WTC11 (cell line): ENCODE measurements around the gene KCNIP4. TPM values are rescaled to one million over a fixed set of nuclear protein-coding genes. Genes with fewer than 3 reads are reported as not detected.
A peak's percentile ranks its signal among the peaks of the same experiment; 100 is the strongest.

Experiments used
- ATAC-seq: fragments of 200-7000 bp; cut with Tn5 transposase; 2 replicates; pipeline ENCODE4 v1.10.0; 2021; ENCODE audit warnings: mild to moderate bottlenecking, moderate library complexity
- CTCF ChIA-PET: fragments of 300-600 bp; sonication (Branson Sonifier 250); formaldehyde crosslinking; loops from one replicate; lab custom pipeline; 2021; ENCODE audit warnings: antibody characterized with exemption; lab: Charles Lee
- POLR2A ChIA-PET: fragments of 350-600 bp; sonication (Branson Sonifier 250); formaldehyde crosslinking; loops from one replicate; lab custom pipeline; 2021; ENCODE audit warnings: antibody characterized with exemption; lab: Charles Lee
- DNase-seq: peaks from one replicate; pipeline ENCODE4 v3.0.0; 2021; ENCODE audit warnings: low spot score
- H3K27ac Mint-ChIP-seq: 2 replicates; pipeline ENCODE4 v1.8.0; 2021; ENCODE audit warnings: mixed read lengths
- H3K27me3 Mint-ChIP-seq: 2 replicates; pipeline ENCODE4 v1.8.0; 2021; ENCODE audit warnings: low read depth, mild to moderate bottlenecking, moderate library complexity, mixed read lengths
- H3K36me3 Mint-ChIP-seq: 2 replicates; pipeline ENCODE4 v1.8.0; 2021; ENCODE audit warnings: mixed read lengths
- H3K4me1 Mint-ChIP-seq: 2 replicates; pipeline ENCODE4 v1.8.0; 2022; ENCODE audit warnings: mixed read lengths
- H3K4me3 Mint-ChIP-seq: 2 replicates; pipeline ENCODE4 v1.8.0; 2021; ENCODE audit warnings: mild to moderate bottlenecking, moderate library complexity, mixed read lengths
- H3K9me3 Mint-ChIP-seq: 2 replicates; pipeline ENCODE4 v1.8.0; 2021; ENCODE audit warnings: mixed read lengths
- AR ChIP-seq: fragments of 250-450 bp; sonication (Bioruptor Pico); IDR thresholded peaks from 2 replicates; pipeline ENCODE4 v1.9.0; 2021; ENCODE audit warnings: mild to moderate bottlenecking
- ATF3 ChIP-seq: sonication (generic); formaldehyde crosslinking; conservative IDR thresholded peaks from 2 replicates; pipeline ENCODE4 v1.8.1; 2022; ENCODE audit warnings: mild to moderate bottlenecking, missing genetic modification reagents
- FOXJ3 ChIP-seq: sonication (generic); formaldehyde crosslinking; IDR thresholded peaks from 2 replicates; pipeline ENCODE4 v1.9.0; 2021; ENCODE audit warnings: missing genetic modification reagents, mild to moderate bottlenecking, borderline replicate concordance
- HMGA2 ChIP-seq: fragments of 250-450 bp; sonication (Bioruptor Pico); IDR thresholded peaks from 2 replicates; pipeline ENCODE4 v1.4.0; 2021; ENCODE audit warnings: mild to moderate bottlenecking, moderate library complexity
- JAZF1 ChIP-seq: fragments of 250-450 bp; sonication (Bioruptor Pico); IDR thresholded peaks from 2 replicates; pipeline ENCODE4 v1.9.0; 2021; ENCODE audit warnings: moderate library complexity, mild to moderate bottlenecking, inconsistent platforms
- KAT7 ChIP-seq: sonication (generic); formaldehyde crosslinking; IDR thresholded peaks from 2 replicates; pipeline ENCODE4 v1.8.1; 2023; ENCODE audit warnings: missing genetic modification reagents, mild to moderate bottlenecking, borderline replicate concordance
- NR2C2 ChIP-seq: sonication (generic); formaldehyde crosslinking; IDR thresholded peaks from 2 replicates; pipeline ENCODE4 v1.8.0; 2022; ENCODE audit warnings: mild to moderate bottlenecking, missing genetic modification reagents
- PRDM15 ChIP-seq: sonication (generic); formaldehyde crosslinking; IDR thresholded peaks from 2 replicates; pipeline ENCODE4 v1.8.0; 2022; ENCODE audit warnings: missing genetic modification reagents
- SMAD3 ChIP-seq: sonication (generic); formaldehyde crosslinking; IDR thresholded peaks from 2 replicates; pipeline ENCODE4 v1.8.0; 2022; ENCODE audit warnings: missing genetic modification reagents, mild to moderate bottlenecking, borderline replicate concordance
- SP1 ChIP-seq: sonication (generic); formaldehyde crosslinking; conservative IDR thresholded peaks from 2 replicates; pipeline ENCODE4 v1.8.1; 2022; ENCODE audit warnings: missing genetic modification reagents
- TCF7 ChIP-seq: sonication (generic); formaldehyde crosslinking; IDR thresholded peaks from 2 replicates; pipeline ENCODE4 v1.8.0; 2022; ENCODE audit warnings: mild to moderate bottlenecking, low read depth, missing genetic modification reagents, moderate library complexity
- USF1 ChIP-seq: sonication (generic); formaldehyde crosslinking; IDR thresholded peaks from 2 replicates; pipeline ENCODE4 v1.8.0; 2022; ENCODE audit warnings: mild to moderate bottlenecking, missing genetic modification reagents
- ZNF219 ChIP-seq: sonication (generic); formaldehyde crosslinking; IDR thresholded peaks from 2 replicates; pipeline ENCODE4 v1.8.0; 2023; ENCODE audit warnings: missing genetic modification reagents, mild to moderate bottlenecking, borderline replicate concordance
- ZNF263 ChIP-seq: sonication (generic); formaldehyde crosslinking; IDR thresholded peaks from 2 replicates; pipeline ENCODE4 v1.8.1; 2022; ENCODE audit warnings: low read depth, mild to moderate bottlenecking, moderate library complexity, missing genetic modification reagents
- ZNF416 ChIP-seq: fragments of 250-450 bp; sonication (Bioruptor Pico); IDR thresholded peaks from 2 replicates; pipeline ENCODE4 v1.9.0; 2021; ENCODE audit warnings: mild to moderate bottlenecking, inconsistent platforms
- total RNA-seq: library from RNA; stranded (reverse); gene quantifications from 3 replicates; pipeline ENCODE4 v1.2.3, GENCODE V29; 2021
- TF ChIP-seq, protein P1 (sequence below): sonication (generic); formaldehyde crosslinking; IDR thresholded peaks from 2 replicates; pipeline ENCODE4 v1.8.1; 2023; ENCODE audit warnings: mild to moderate bottlenecking, moderate library complexity, missing genetic modification reagents

The KCNIP4 gene
- total RNA-seq, 1 experiment from 2014 or later, result not detected

GRCh38 chr4:21366840-21367239 lies 581.7 kb downstream of the KCNIP4 start:
- Mint-ChIP-seq H3K4me3 (no peak overlapping the region), H3K4me1 (peaks cover 17% of the 10 kb centered on the region), H3K27me3 (no peaks in the 10 kb centered on the region), H3K36me3 (no peaks in the 10 kb centered on the region), H3K9me3 (no peaks in the 10 kb centered on the region), H3K27ac (no peak overlapping the region)
- CTCF ChIA-PET, result interaction anchor here (1.0 kb wide), 1 partner anchor 102 kb away, joined by 3 read pairs; no protein-coding TSS in a partner anchor
- ATAC-seq, result peak; percentile 54
- no peak for DNase-seq
- no peak for TF ChIP-seq NR2C2 (CRISPR knock-in tag)
- TF ChIP-seq PRDM15, result no peak
- no peak for TF ChIP-seq HMGA2 (CRISPR knock-in tag)
- no peak for TF ChIP-seq USF1 (CRISPR knock-in tag)
- no peak for TF ChIP-seq SMAD3 (CRISPR knock-in tag)
- TF ChIP-seq ZNF219 (CRISPR knock-in tag), result no peak
- POLR2A ChIA-PET, result no interaction called here

GRCh38 chr4:21366312-21366711 lies 582.3 kb downstream of the KCNIP4 start:
- no peaks in the 10 kb centered on the region for H3K36me3 Mint-ChIP-seq
- ChIA-PET POLR2A (no interaction called here), CTCF (interaction anchor here (1.0 kb wide), 2 partner anchors 103 to 593 kb away, joined by 3 read pairs; no protein-coding TSS in a partner anchor)
- H3K9me3 Mint-ChIP-seq, result no peaks in the 10 kb centered on the region
- no peaks in the 10 kb centered on the region for H3K27me3 Mint-ChIP-seq
- peak; percentile 91 for ATAC-seq
- no peak overlapping the region for H3K4me3 Mint-ChIP-seq
- H3K27ac Mint-ChIP-seq, result peak overlapping the region; percentile 91
- no peak for TF ChIP-seq AR (CRISPR knock-in tag)
- TF ChIP-seq, protein P1, sequence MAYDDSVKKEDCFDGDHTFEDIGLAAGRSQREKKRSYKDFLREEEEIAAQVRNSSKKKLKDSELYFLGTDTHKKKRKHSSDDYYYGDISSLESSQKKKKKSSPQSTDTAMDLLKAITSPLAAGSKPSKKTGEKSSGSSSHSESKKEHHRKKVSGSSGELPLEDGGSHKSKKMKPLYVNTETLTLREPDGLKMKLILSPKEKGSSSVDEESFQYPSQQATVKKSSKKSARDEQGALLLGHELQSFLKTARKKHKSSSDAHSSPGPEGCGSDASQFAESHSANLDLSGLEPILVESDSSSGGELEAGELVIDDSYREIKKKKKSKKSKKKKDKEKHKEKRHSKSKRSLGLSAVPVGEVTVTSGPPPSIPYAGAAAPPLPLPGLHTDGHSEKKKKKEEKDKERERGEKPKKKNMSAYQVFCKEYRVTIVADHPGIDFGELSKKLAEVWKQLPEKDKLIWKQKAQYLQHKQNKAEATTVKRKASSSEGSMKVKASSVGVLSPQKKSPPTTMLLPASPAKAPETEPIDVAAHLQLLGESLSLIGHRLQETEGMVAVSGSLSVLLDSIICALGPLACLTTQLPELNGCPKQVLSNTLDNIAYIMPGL (CRISPR knock-in tag), result no peak
- TF ChIP-seq FOXJ3 (CRISPR knock-in tag), result no peak
- TF ChIP-seq JAZF1 (CRISPR knock-in tag), result no peak
- TF ChIP-seq SP1 (CRISPR knock-in tag), result no peak
- no peak for TF ChIP-seq ATF3
- TF ChIP-seq TCF7 (CRISPR knock-in tag), result no peak
- TF ChIP-seq KAT7 (CRISPR knock-in tag), result no peak
- no peak for TF ChIP-seq ZNF263 (CRISPR knock-in tag)
- no peak for TF ChIP-seq ZNF416 (CRISPR knock-in tag)
- TF ChIP-seq, all 79 proteins: peak for 0
- no peak for DNase-seq
- H3K4me1 Mint-ChIP-seq, result peaks cover 22% of the 10 kb centered on the region
